Measurements from ENCODE around the gene CD300E.

The CD300E gene

DNA sequence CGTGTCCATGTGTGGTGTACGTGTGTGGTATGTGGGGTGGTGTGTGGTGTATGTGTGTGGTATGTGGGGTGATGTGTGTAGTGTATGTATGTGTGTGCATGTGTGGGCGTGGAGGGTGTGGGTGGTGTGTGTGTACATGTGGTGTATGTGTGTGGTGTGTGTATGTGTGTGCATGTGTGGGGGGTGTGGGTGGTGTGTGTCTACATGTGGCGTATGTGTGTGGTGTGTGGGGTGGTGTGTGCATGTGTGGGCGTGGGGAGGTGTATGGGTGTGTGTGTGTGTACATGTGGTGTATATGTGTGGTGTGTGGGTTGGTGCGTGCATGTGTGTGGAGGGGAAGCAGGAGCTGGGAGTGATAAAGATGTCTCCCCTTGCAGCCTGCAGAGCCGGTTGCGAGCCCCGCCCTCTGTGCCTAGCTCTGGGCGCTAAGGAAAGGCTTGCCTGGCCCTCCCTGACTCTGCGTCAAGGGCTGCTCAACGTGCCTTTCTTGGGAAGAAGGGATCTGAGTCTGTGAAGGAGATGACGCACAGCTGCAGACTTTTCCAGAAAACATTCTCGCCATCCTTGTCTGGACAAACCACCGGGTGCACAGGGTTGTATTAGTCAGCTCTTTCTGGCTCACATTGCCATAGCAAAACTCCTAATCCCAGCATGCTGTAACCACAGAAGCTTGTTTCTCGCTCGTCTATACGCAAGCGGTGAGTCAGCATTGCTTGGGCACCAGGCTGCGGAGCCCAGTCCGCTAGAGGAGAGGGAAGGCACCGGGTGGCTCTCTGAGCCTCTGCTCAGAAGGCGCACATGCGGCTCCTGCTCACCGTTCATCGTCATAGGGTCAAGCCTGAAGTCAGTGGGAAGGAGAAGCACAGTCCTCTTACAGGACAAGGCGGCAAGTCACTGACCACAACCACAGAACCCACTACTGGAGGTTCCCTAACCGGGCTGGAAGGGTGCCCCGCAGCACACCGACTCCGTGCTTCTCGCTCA, 54.2 kb downstream of the CD300E start:
- FAIRE-seq: no peak

DNA sequence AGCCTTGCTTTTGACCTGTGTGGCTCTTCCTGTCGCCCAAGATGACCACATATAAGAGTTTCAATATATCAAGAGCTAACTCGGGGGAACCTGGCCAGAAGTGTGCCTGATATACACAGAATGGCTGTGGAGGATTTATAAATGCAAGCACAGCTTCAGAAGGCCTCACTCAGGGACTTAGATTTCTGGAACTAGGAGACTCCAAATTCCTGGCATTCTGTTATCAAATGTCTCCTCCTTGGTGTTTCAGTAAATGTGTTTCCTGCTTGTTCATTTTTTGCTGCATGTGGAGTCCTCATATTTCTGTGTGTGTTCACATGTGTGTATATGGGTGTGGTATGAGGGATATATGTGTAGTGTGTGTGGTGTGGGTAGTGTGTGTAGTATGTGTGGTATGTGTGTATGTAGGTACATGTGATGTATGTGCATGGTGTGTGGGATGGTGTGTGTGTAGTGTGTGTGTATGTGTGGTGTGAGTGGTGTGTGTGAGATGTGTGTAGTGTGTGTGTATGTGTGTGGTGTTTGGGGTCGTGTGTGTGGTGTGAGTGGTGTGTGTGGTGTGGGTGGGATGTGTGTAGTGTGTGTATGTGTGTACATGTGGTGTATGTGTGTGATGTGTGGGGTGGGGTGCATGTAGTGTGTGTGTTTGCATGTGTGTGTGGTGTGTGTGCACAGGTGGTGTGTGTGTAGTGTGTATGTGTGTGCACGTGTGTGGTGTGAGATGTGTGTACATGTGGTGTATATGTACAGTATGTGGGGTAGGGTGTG, 55.2 kb downstream of the CD300E start:
- DNase-seq (ENCODE audit: insufficient read length, low spot score) (no peak), FAIRE-seq (no peak)

More for the DNA sequence above, 54.2 kb downstream of the CD300E start:
- no peak for DNase-seq (ENCODE audit: insufficient read length, low spot score)

DNA sequence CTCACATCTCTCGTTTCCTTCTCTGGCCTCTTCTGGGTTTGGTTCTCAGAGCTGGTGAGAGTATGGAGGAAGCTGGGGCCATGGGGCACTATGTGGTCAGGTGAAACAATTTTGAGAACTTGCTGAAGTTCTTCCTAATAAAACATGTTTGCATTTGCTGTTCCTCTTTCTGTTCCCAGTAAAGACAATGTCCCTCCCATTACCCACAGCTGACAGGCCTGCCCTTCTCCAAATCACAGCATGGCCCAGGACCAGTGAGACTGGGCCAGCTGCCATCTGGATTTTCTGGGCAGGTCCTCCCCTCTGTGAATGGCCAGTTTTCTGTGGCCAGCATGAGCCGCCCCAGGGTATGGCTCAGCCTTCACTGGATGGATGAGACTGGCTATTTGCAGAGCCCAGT, 56.1 kb downstream of the CD300E start, which contains the start of gene CD300H:
TSS of gene CD300H (minus strand) at position 113 of the 400 bp plus-strand sequence.
- DNase-seq (ENCODE audit: insufficient read length, low spot score) (no peak), FAIRE-seq (no peak)

DNA sequence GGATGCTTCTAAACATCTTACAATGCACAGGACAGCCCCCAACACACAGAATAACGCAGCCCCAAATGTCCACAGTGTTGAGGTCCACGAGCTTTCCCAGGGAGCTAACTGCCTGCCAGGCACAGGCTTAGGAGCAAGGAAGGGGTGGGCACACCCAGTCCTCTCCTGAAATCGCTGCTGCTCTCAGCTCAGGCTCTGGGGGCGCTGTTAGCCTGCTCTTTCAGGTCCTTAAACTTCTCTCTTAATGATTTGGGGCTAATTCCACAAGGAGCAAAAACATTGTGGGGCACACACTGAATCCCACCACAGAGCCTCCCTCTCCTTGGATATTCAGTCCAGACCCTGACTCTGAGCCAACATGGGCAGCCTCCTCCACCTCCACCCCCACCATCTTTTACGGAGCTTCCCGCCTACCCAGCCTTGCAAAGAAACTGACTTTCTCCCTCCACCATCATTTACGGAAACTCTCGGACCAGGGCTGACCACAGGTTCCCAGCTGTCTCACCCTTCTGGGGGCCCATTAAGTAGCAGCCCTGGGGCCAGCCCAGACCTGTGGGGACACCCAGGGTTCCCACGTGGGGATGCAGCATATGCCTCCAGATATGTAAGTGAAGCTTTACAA, 57.3 kb downstream of the CD300E start:
- no peak for DNase-seq (ENCODE audit: insufficient read length, low spot score)
- no peak for FAIRE-seq

- FAIRE-seq: no peak
- DNase-seq (ENCODE audit: insufficient read length, low spot score): no peak
Measured at GRCh38 chr17:74565126-74565525, 58.4 kb downstream of the CD300E start.

DNA sequence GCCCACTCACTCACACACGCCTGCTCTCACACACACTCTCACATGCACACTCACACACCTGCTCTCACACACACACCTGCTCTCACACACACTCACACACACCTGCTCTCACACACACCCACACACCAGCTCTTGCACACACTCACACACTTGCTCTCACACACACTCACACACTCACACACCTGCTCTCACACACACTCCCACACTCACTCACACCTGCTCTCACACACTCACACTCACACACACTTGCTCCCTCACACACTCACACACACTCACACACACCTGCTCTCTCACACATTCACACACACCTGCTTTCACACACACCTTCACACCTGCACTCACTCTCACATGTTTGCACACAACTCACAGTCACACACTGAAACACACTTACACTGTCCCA, 60.2 kb downstream of the CD300E start:
- DNase-seq (ENCODE audit: insufficient read length, low spot score) (no peak), FAIRE-seq (no peak)

DNA sequence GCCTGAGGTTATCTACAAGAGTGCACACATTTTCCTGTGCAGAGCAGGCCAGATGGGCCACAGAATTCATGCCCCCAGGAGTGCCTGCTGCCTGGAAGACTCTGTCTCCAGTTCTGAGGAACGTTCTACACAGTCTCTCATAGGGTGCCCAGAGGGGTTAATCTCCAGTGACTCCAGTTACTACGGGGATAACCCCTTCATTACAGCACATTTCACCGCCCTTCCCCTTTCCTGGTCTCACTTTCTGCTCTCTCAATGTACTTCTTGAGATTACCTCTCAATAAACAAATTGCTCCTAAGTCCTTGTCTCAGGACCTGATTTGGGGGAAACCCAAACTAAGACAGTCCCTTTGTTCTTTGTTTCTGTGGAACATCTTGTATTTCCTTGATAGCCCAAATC, 62.0 kb downstream of the CD300E start:
- DNase-seq (ENCODE audit: insufficient read length, low spot score) (no peak), FAIRE-seq (no peak)
